EL (cell line): ENCODE data around the gene SPNS3.

ENCODE experiments used
- DNase-seq: peaks from one replicate; pipeline ENCODE4 v3.0.0-alpha.2; 2016

Gene SPNS3

DNA sequence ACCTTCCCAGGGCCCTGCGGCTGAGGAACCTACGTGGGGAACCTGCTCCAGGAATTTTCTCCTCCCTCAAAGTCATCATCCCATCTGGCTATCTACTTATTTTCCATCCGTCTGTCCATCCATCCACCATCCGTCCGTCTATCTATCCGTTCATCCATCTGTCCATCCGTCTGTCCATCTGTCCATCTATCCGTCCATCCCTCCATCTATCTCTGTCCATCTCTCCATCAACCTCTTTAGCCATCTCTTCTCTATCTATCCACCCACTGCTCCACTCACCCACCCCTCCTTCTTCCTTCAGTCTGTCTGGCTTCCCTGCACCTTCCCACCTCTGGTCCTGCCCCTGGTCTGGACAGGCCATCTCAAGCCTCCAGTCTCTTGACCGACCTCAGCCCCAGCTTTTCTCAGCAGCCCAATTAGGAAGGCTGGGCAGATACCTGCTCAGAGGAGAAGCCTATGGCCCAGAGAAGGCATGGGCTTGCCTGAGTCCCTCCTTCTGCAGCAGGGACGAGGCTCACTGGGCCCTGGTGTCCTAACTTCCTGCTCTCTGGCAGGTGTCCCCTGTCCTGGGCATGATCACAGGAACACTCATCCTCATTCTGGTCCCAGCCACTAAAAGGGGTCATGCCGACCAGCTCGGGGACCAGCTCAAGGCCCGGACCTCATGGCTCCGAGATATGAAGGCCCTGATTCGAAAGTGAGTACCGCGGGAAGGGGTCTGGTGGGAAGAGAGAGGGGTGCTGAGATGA, 98.4 kb downstream of the SPNS3 start:
- no peak for DNase-seq

DNA sequence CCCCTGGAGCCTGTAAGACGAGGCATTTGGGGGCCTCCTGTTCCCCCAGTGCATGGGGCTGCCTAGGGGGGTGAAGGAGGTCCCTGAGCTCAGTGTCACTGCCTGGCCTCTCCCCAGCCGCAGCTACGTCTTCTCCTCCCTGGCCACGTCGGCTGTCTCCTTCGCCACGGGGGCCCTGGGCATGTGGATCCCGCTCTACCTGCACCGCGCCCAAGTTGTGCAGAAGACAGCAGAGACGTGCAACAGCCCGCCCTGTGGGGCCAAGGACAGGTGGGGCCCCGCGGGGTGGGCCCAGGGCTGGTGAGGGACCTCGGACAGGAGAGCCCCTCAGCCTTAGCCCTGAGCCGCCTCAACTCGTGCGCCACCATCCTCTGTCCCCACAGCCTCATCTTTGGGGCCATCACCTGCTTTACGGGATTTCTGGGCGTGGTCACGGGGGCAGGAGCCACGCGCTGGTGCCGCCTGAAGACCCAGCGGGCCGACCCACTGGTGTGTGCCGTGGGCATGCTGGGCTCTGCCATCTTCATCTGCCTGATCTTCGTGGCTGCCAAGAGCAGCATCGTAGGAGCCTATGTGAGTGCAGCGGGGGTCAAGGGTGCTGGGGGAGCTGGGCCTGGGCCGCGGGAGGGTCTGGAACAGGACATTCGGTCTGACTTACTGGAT, 99.3 kb downstream of the SPNS3 start:
- no peak for DNase-seq

DNA sequence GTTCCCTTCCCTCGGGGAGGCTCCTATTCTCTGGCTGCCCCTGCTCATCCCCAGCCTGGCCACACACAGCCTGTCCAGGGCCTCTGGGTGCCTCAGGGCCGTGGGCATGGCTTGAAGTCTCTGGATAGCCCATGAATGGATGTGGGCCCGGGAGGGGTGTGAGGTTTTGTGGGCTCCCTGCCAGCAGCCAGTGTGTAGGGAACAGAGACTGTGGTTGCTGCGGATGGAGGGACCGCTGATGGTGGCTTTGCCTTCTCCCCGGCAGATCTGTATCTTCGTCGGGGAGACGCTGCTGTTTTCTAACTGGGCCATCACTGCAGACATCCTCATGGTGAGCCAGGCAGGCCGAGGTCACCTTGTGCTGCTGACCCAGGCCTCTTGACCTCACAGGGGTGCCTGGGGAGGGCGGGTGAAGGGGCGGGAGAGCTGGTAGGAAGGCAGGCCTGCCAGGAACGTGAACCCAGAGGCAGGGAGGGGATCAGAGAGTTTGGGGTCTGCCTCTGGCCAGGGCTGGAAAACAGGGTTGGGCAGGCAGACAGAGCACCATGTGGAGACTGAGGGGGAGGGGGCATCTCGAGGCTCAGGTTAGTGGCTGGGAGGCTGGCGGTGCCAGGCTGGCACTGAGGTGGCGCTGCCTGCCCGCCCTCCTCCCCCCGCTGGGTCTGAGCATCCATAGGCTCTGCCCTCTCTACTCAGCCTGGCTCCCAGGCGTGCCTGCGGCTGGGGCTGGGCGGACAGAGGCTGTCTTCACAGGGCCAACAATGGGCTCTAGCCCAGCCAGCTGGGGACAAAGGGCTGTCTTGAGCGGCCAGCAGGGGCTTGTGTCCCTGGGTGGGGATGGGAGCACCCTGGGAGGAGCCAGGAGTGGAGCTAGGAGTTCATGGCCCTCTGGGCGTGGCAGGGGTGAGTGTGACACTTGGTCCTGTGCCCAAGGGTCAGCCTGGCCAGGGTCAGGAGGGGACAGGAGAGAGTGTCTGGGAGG, 100.1 kb downstream of the SPNS3 start:
- no peak for DNase-seq

DNA sequence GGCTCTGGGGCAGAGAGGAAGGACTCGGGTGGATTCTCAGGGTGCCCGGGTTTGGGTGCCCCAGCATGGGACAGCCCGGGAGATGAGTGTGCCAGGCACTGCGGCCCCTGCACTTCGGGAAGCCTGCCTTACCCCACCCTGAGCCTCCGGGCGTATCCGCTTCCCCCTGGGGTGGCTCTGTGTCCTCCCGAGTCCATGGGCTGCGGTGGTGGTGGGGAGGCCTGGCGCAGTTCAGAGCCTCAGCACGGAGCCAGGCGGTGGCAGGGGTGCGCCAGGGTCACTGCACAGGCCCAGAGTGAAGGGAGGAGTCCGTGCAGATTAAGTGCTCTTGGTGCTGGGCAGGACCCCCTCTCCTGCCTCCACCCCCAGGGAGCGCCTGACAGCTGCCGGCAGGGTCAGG, 100.8 kb downstream of the SPNS3 start:
- DNase-seq: no peak

DNA sequence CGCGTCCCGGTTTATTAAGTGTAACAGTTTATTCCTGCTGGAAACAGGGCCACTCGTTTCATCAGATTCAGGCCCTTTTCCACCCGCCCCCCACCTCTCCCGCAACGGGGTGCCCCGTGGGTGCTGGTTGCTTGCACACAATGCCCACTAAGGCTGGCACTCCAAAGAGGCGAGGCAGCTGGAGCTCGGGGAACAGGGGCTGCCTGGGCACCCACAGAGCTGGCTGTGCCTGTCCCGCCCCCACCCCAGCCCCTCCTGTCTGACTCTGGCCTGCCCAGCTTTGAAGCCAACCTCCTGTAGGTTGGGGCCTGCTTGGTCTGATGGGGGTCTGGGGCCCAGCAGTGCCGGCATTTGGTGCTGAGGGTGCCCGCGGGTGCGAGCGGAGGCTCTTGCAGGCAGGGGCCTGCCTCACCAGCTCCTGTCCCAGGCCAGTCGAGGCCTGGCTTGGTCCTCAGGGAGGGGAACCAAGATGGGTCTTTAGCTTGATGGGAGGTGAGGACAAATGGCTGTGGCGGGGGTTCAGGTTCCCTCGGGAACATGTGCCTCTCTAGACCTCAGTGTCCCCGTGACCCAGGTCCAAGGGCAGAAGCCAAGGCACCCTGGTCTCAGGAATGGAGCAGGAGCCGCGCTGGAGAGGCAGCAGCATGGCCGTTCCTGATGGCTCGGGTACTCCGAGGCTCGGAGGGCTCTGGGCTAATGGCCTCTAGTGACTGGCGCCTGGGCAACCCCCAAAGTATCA, 101.4 kb downstream of the SPNS3 start:
- DNase-seq: no peak

DNA sequence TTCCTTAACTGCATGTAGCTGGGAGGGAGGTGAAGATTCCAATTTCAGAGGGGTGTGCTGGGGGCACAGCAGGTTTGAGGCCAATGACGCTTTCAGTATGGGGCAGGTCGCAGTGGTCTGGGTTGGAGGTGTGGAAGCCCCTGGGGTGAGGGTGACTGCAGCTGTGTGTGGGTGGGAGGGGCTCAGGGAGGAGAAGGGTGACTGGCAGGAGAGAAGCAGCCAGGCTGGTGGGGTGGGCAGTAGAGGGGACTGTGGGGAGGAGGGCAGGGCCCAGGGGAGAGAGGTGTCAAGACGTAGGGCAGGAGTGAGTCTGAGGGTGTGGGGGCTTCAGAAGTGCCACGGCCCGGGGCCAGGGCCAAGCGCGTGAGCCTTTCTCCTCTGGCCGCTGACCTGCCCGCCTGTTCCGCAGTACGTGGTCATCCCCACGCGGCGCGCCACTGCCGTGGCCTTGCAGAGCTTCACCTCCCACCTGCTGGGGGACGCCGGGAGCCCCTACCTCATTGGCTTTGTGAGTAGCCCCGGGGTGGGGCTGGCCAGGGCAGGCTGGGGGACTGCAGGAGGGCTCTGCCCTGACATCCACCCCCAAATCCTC, 102.0 kb downstream of the SPNS3 start:
- no peak for DNase-seq

DNA sequence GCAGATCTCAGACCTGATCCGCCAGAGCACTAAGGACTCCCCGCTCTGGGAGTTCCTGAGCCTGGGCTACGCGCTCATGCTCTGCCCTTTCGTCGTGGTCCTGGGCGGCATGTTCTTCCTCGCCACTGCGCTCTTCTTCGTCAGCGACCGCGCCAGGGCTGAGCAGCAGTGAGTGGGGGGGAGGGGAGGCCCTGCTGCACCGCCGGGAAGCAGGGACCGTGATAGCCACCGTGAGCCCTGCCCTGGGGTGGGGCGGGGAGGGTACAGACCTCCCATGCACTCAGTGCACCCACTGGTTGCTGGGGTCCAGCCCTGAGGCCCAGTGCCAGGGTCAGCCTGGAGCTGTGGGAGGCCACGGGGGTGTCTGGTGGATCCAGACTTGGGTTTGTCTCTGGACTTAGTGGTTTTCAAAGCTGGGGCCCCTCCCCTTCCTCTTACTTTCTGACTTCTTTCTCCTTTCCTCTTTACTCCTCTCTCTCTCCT, 102.6 kb downstream of the SPNS3 start:
- DNase-seq: no peak

DNA sequence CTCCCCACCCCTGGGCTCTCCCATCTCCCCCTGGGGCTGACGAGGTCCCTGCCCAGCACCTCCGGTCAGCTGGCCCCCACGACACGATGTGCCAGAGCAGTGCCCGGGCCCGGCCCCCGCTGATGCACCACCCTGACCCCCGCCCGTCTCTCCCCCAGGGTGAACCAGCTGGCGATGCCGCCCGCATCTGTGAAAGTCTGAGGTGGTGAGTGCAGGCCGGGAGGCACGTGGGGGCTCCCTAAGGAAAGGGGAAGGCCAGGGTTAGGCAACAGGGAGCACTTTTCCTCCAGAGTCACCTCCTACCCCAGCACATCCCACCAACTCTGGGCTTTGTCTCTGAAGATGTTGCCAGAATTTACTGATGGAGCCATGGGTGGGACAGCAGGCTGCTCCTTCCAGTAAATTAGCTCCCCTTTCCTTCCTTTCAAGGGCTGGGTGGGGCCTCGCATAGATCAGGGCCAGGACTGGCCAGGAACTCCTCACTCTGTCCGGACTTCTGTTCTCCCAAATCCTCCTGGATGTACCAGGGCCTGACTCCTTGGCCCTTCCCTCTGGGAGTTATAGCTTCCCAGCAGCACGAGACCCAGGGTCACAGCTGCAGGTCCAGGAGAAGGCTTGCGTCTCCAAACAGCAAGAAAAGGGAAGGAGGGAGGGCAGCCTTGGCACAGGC, 103.1 kb downstream of the SPNS3 start:
- no peak for DNase-seq
